Gastrocnemius medialis (tissue), 4 donors: ENCODE results near the gene RBM47.

ENCODE experiments used
- POLR2A ChIP-seq, 2 donors: fragments of 450-650 bp; IDR thresholded peaks; one replicate each; pipeline ENCODE4 v1.6.1; 2017; ENCODE audit warnings: antibody characterized with exemption in 2 of 2, mild to moderate bottlenecking in 2 of 2, moderate library complexity in 2 of 2
- TF ChIP-seq, protein P1 (sequence below), 5 experiments: fragments of 450-650 bp in 3 of 5; fragments of 200-600 bp in 2 of 5; sonication (generic) in 2 of 5; IDR thresholded peaks in 4 of 5; conservative IDR thresholded peaks in 1 of 5; 1 replicate in 4 of 5; 2 replicates in 1 of 5; pipeline ENCODE4 v1.5.1; 2016 to 2019; ENCODE audit warnings: antibody characterized with exemption in 5 of 5, mild to moderate bottlenecking in 3 of 5, moderate library complexity in 3 of 5

DNA sequence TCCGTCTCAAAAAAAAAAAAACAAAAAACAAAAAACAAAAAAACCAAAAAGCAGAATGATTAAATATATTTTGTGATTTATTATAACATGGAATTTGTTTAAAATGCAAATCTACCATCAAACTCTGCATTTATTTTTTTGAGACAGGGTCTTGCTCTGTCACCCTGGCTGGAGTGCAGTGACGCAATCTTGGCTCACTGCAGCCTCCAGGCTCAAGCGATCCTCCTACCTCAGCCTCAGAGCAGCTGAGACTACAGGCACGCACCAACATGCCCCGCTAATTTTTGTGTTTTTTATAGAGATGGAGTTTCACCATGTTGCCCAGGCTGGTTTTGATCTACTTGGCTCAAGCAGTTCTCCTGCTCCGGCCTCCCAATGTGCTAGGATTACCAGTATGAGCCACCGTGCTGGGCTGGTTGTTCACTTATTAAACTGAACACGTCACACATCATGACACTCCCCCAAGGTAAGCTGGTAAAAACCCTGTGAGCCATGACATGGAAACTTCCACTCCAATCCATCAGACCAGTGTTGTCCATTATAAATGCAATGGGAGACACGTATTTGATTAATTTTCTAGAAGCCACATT lies 45.7 kb downstream of the RBM47 start:
- TF ChIP-seq, protein P1, sequence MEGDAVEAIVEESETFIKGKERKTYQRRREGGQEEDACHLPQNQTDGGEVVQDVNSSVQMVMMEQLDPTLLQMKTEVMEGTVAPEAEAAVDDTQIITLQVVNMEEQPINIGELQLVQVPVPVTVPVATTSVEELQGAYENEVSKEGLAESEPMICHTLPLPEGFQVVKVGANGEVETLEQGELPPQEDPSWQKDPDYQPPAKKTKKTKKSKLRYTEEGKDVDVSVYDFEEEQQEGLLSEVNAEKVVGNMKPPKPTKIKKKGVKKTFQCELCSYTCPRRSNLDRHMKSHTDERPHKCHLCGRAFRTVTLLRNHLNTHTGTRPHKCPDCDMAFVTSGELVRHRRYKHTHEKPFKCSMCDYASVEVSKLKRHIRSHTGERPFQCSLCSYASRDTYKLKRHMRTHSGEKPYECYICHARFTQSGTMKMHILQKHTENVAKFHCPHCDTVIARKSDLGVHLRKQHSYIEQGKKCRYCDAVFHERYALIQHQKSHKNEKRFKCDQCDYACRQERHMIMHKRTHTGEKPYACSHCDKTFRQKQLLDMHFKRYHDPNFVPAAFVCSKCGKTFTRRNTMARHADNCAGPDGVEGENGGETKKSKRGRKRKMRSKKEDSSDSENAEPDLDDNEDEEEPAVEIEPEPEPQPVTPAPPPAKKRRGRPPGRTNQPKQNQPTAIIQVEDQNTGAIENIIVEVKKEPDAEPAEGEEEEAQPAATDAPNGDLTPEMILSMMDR (IDR thresholded peaks at IDR 0.05 in 4 of 5, conservative IDR thresholded peaks at IDR 0.05 in 1 of 5): no peak
- TF ChIP-seq POLR2A (IDR thresholded peaks at IDR 0.05): no peak
